Sigmoid colon (tissue), 7 donors: Measurements from ENCODE around the gene CNTN2. TPM values are rescaled to one million over a fixed set of nuclear protein-coding genes. Genes with fewer than 3 reads are reported as not detected.

Source experiments
- DNase-seq: peaks from one replicate; pipeline ENCODE4 v3.0.0-alpha.2; 2019
- H3K27ac ChIP-seq, 4 donors: fragments of 200-600 bp; sonication (generic); one replicate each; pipeline ENCODE4 v1.5.1; 2016 to 2019; ENCODE audit warnings: mild to moderate bottlenecking in 1 of 4
- H3K27me3 ChIP-seq, 3 donors: fragments of 200-600 bp; sonication (generic); one replicate each; pipeline ENCODE4 v1.5.1; 2019; ENCODE audit warnings: mild to moderate bottlenecking in 1 of 3
- H3K36me3 ChIP-seq, 4 donors: fragments of 200-600 bp; sonication (generic); one replicate each; pipeline ENCODE4 v1.5.1; 2016 to 2019
- H3K4me1 ChIP-seq, 4 donors: fragments of 200-600 bp; sonication (generic); one replicate each; pipeline ENCODE4 v1.5.1; 2017 to 2019
- H3K4me3 ChIP-seq, 4 donors: fragments of 200-600 bp; sonication (generic); one replicate each; pipeline ENCODE4 v1.5.1; 2017 to 2019; ENCODE audit warnings: mild to moderate bottlenecking in 2 of 4, moderate library complexity in 1 of 4
- H3K9me3 ChIP-seq, 4 donors: fragments of 200-600 bp in 3 of 4; sonication (generic) in 3 of 4; one replicate each; pipeline versions ENCODE4 v1.5.1 to v1.6.1; 2013 to 2019
- CTCF ChIP-seq, 4 experiments: fragments of 450-650 bp in 3 of 4; fragments of 200-600 bp in 1 of 4; IDR thresholded peaks; one replicate each; pipeline ENCODE4 v1.5.1; 2016 to 2019; ENCODE audit warnings: antibody characterized with exemption in 4 of 4, mild to moderate bottlenecking in 3 of 4, moderate library complexity in 2 of 4
- EP300 ChIP-seq, 4 donors: sonication (generic); formaldehyde crosslinking; IDR thresholded peaks; one replicate each; pipeline ENCODE4 v1.6.1; 2017; ENCODE audit warnings: antibody characterized with exemption in 4 of 4
- POLR2A ChIP-seq, 2 donors: fragments of 450-650 bp; IDR thresholded peaks; one replicate each; pipeline ENCODE4 v1.6.1; 2016; ENCODE audit warnings: antibody characterized with exemption in 2 of 2, mild to moderate bottlenecking in 2 of 2, moderate library complexity in 2 of 2
- POLR2AphosphoS5 ChIP-seq, 4 donors: sonication (generic); formaldehyde crosslinking; IDR thresholded peaks; one replicate each; pipeline ENCODE4 v1.6.1; 2017; ENCODE audit warnings: antibody characterized with exemption in 4 of 4
- WGBS, 2 donors: extraction: QIAGEN DNeasy Blood & Tissue Kit; methylation state at CpG; one replicate each; pipeline ENCODE4 v1.1.7; 2013; 5-methylcytosine and 5-hydroxymethylcytosine counted together
- intact Hi-C: fragments of 100-400 bp; cut with DNase I; formaldehyde crosslinking; loops from one replicate; pipeline ENCODE4 v1.15.1; 2023
- polyA plus RNA-seq, 3 donors: library from polyadenylated mRNA; stranded (reverse); fragments of 200-250 nt; gene quantifications; one replicate each; pipeline ENCODE4 v1.2.3, GENCODE V29; 2013
- total RNA-seq, 4 donors: library from RNA; depleted of rRNA; stranded (reverse); fragments of >200 nt; gene quantifications; one replicate each; pipeline ENCODE4 v1.1.0, GENCODE V29; 2016
- donor health status: healthy with polysubstance abuse.
- donor health status: Bipolar disorder and iron deficiency.
- donor health status: healthy.

The CNTN2 gene
- total and polyA plus RNA-seq, 7 donors = 0.46 to 4.4 (median 2.2) TPM; not detected in 1

GRCh38 chr1:205030241-205030640 lies 12.8 kb upstream of the CNTN2 start:
- WGBS, 2 donors = 71 to 73% methylated on average over 6 of the region's 6 CpGs
- intact Hi-C loops = no loop called here

GRCh38 chr1:205030896-205031295 lies 12.1 kb upstream of the CNTN2 start:
- Histone ChIP-seq H3K4me3 (no peak overlapping the region), H3K9me3 (no peaks in the 10 kb centered on the region), H3K36me3 (no peaks in the 10 kb centered on the region), H3K27me3 (peaks cover 0 to 11% (median 0%) of the 10 kb centered on the region in 3 donors), H3K27ac (no peak overlapping the region), H3K4me1 (no peaks in the 10 kb centered on the region)
- intact Hi-C loops = no loop called here
- DNase-seq = no peak
- TF ChIP-seq EP300 (IDR thresholded peaks at IDR 0.05) (no peak), CTCF (IDR thresholded peaks at IDR 0.05) (no peak), POLR2AphosphoS5 (IDR thresholded peaks at IDR 0.05) (no peak), POLR2A (IDR thresholded peaks at IDR 0.05) (no peak)
- 65 to 71% methylated on average over 11 of the region's 11 CpGs for WGBS, 2 donors

More at GRCh38 chr1:205030241-205030640, 12.8 kb upstream of the CNTN2 start:
- H3K27ac ChIP-seq = no peak overlapping the region
- H3K4me3 ChIP-seq = no peak overlapping the region
- no peaks in the 10 kb centered on the region for H3K9me3 ChIP-seq
- H3K4me1 ChIP-seq = no peaks in the 10 kb centered on the region
- no peak for DNase-seq
- TF ChIP-seq EP300 (IDR thresholded peaks at IDR 0.05) (no peak), POLR2A (IDR thresholded peaks at IDR 0.05) (no peak), POLR2AphosphoS5 (IDR thresholded peaks at IDR 0.05) (no peak), CTCF (IDR thresholded peaks at IDR 0.05) (no peak)
- H3K27me3 ChIP-seq = peaks cover 0 to 11% (median 0%) of the 10 kb centered on the region in 3 donors
- H3K36me3 ChIP-seq = no peaks in the 10 kb centered on the region

GRCh38 chr1:205032508-205032907 lies 10.5 kb upstream of the CNTN2 start:
- 87 to 91% methylated on average over 7 of the region's 7 CpGs for WGBS, 2 donors
- TF ChIP-seq CTCF (IDR thresholded peaks at IDR 0.05) (no peak), EP300 (IDR thresholded peaks at IDR 0.05) (no peak), POLR2A (IDR thresholded peaks at IDR 0.05) (no peak), POLR2AphosphoS5 (IDR thresholded peaks at IDR 0.05) (no peak)
- Histone ChIP-seq H3K4me1 (no peaks in the 10 kb centered on the region), H3K27me3 (peaks cover 0 to 11% (median 0%) of the 10 kb centered on the region in 3 donors), H3K36me3 (no peaks in the 10 kb centered on the region), H3K9me3 (no peaks in the 10 kb centered on the region), H3K27ac (no peak overlapping the region), H3K4me3 (no peak overlapping the region)
- intact Hi-C loops = no loop called here
- DNase-seq = no peak

- no peak for TF ChIP-seq POLR2A (IDR thresholded peaks at IDR 0.05)
- no peak for TF ChIP-seq EP300 (IDR thresholded peaks at IDR 0.05)
- TF ChIP-seq POLR2AphosphoS5 (IDR thresholded peaks at IDR 0.05) = no peak
- no peak for TF ChIP-seq CTCF (IDR thresholded peaks at IDR 0.05)
- intact Hi-C loops = no loop called here
- Histone ChIP-seq H3K36me3 (no peaks in the 10 kb centered on the region), H3K4me3 (no peak overlapping the region), H3K4me1 (peaks cover 0 to 2% (median 0%) of the 10 kb centered on the region in 4 donors), H3K27ac (no peak overlapping the region), H3K27me3 (peaks cover under 1 to 19% (median 7%) of the 10 kb centered on the region in 3 donors), H3K9me3 (no peaks in the 10 kb centered on the region)
- 84 to 89% methylated on average over 9 of the region's 9 CpGs for WGBS, 2 donors
- no peak for DNase-seq
Measured at GRCh38 chr1:205037539-205037938, 5.5 kb upstream of the CNTN2 start.
